ENCODE data around the gene ALOX12.

DNA sequence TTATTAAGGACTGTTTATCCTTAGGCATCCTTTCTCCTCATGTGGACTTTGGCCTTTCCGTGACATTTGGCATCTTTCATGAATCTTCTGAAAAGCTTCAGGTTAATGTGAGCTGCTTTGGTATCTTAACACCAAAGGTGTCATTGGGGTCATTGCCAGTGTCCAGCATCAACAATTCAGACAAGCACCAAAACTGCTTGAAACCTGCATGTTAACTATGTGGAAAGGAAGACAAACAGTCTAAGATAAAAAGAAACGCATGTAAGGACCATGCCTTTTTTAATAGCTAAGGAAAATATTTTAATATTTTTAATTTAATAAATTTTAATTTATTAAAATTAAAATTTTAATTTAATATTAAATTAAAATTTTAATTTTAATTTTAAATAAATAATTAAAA, 7.9 kb downstream of the ALOX12 start:
- TF ChIP-seq POLR2A (IDR thresholded peaks at IDR 0.05) (no peak), CTCF (IDR thresholded peaks at IDR 0.05) (no peak)
